Activated CD4-positive, alpha-beta T cell treated with anti-CD3 and anti-CD28 coated beads, Interleukin-2, amount 50 U/mL, for 24 hours (primary cell): Measurements from ENCODE around the gene DNAL1.

Experiments used
- DNase-seq, 2 donors: peaks; one replicate each; pipeline ENCODE4 v3.0.0-alpha.2; 2020; ENCODE audit warnings: low read depth in 1 of 2, low spot score in 1 of 2

The DNAL1 gene

GRCh38 chr14:73741876-73742519 is 97.2 kb downstream of the DNAL1 start:
- DNase-seq: no peak

- DNase-seq: no peak
Observed at GRCh38 chr14:73742520-73743238, 97.9 kb downstream of the DNAL1 start.

GRCh38 chr14:73743431-73743931 is 98.7 kb downstream of the DNAL1 start:
- DNase-seq: peak in 1 of 2 donors; percentile 55

GRCh38 chr14:73744175-73744867 is 99.5 kb downstream of the DNAL1 start:
- no peak for DNase-seq

- DNase-seq: no peak
Observed at GRCh38 chr14:73744874-73745529, 100.2 kb downstream of the DNAL1 start.

- DNase-seq: no peak
Observed at GRCh38 chr14:73745571-73746519, 101.1 kb downstream of the DNAL1 start.

- no peak for DNase-seq
Observed at GRCh38 chr14:73746520-73747378, 102.0 kb downstream of the DNAL1 start.

GRCh38 chr14:73747379-73748211 is 102.8 kb downstream of the DNAL1 start:
- no peak for DNase-seq

GRCh38 chr14:73748858-73749357 is 104.1 kb downstream of the DNAL1 start:
- no peak for DNase-seq

GRCh38 chr14:73749706-73750530 is 105.1 kb downstream of the DNAL1 start:
- no peak for DNase-seq

- no peak for DNase-seq
Observed at GRCh38 chr14:73750531-73750901, 105.7 kb downstream of the DNAL1 start.

- no peak for DNase-seq
Observed at GRCh38 chr14:73751157-73751691, 106.4 kb downstream of the DNAL1 start.

- DNase-seq: no peak
Observed at GRCh38 chr14:73752297-73752992, 107.7 kb downstream of the DNAL1 start.
